ENCODE measurements around the gene WDR45B. TPM values are rescaled to one million over a fixed set of nuclear protein-coding genes. Genes with fewer than 3 reads are reported as not detected.

WDR45B gene
- total RNA-seq: 41.4 TPM
- long read RNA-seq, transcript WDR45B-201 (10 exons, 2,587 nt): major isoform, 26 of 36 reads
- long read RNA-seq, partial matches to known transcripts: 2 of 36 reads
- long read RNA-seq, other reads (novel, unspliced or antisense): 7 of 36 reads

DNA sequence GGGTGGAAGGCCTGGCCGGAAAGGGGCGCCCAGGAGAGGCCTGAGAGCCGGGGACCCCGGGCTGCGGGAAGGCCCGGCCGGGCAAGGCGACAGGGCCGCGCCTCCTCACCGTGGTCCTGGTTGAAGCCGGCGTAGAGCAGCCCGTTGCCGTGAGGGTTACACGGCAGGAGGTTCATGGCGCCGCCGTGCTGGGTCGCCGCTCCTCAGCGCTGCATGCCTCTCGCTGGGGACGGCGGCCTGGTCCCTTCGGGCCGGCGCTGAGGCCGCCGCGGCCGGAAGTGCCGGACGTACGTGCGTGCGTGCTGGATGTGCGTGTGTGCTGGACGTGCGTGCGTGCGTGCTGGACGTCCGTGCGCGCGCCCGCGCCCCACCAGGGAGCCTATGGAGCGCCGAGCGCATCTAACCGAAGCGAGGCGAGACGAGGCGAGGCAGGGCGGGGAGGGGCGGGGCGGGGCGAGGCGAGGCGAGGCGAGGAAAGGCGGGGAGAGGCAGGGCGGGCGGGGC, at the start of gene WDR45B:
Gene WDR45B (minus strand): TSS at position 280 of the 504 bp plus-strand sequence. CDS start 104 bp downstream, at position 176.
- Histone ChIP-seq H3K4me1 (peaks cover 30% of the 10 kb centered on the region), H3K27ac (replicated peaks) (peak within 1 kb of the TSS; percentile 94), H3K9me3 (replicated peaks) (no peaks in the 10 kb centered on the region), H3K36me3 (peaks cover 13% of the 10 kb centered on the region), H3K27me3 (ENCODE audit: low read depth) (no peaks in the 10 kb centered on the region), H3K4me3 (peak within 1 kb of the TSS; percentile 95)
- DNase-seq: peak; percentile 96
- intact Hi-C loops (cut with micrococcal nuclease): no loop called here
- TF ChIP-seq, protein P1, sequence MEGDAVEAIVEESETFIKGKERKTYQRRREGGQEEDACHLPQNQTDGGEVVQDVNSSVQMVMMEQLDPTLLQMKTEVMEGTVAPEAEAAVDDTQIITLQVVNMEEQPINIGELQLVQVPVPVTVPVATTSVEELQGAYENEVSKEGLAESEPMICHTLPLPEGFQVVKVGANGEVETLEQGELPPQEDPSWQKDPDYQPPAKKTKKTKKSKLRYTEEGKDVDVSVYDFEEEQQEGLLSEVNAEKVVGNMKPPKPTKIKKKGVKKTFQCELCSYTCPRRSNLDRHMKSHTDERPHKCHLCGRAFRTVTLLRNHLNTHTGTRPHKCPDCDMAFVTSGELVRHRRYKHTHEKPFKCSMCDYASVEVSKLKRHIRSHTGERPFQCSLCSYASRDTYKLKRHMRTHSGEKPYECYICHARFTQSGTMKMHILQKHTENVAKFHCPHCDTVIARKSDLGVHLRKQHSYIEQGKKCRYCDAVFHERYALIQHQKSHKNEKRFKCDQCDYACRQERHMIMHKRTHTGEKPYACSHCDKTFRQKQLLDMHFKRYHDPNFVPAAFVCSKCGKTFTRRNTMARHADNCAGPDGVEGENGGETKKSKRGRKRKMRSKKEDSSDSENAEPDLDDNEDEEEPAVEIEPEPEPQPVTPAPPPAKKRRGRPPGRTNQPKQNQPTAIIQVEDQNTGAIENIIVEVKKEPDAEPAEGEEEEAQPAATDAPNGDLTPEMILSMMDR (IDR thresholded peaks at IDR 0.05; ENCODE audit: borderline replicate concordance): no peak

DNA sequence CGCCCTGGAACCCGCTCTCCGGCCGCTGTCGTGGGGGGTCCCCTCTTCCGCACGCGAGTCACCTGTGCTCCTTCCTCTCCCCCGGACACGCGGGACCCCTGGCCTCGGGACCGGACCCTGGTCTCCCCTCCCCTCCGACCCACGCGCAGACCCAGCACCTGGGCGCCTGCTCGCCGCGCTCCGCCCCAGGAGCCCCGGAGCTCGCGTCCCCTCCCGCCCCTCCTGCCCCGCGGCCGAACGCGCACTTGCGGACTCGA, 49.5 kb upstream of the WDR45B start:
- peak overlapping the region; percentile 96 for H3K4me3 ChIP-seq
- peak overlapping the region; percentile 85 for H3K27ac ChIP-seq (replicated peaks)
- peaks cover 5% of the 10 kb centered on the region for H3K36me3 ChIP-seq
- TF ChIP-seq, protein P1 (IDR thresholded peaks at IDR 0.05; ENCODE audit: borderline replicate concordance): no peak
- H3K27me3 ChIP-seq (ENCODE audit: low read depth): no peaks in the 10 kb centered on the region
- H3K9me3 ChIP-seq (replicated peaks): peaks cover 18% of the 10 kb centered on the region
- DNase-seq: no peak
- peaks cover 27% of the 10 kb centered on the region for H3K4me1 ChIP-seq
- intact Hi-C loops (cut with micrococcal nuclease): no loop called here

DNA sequence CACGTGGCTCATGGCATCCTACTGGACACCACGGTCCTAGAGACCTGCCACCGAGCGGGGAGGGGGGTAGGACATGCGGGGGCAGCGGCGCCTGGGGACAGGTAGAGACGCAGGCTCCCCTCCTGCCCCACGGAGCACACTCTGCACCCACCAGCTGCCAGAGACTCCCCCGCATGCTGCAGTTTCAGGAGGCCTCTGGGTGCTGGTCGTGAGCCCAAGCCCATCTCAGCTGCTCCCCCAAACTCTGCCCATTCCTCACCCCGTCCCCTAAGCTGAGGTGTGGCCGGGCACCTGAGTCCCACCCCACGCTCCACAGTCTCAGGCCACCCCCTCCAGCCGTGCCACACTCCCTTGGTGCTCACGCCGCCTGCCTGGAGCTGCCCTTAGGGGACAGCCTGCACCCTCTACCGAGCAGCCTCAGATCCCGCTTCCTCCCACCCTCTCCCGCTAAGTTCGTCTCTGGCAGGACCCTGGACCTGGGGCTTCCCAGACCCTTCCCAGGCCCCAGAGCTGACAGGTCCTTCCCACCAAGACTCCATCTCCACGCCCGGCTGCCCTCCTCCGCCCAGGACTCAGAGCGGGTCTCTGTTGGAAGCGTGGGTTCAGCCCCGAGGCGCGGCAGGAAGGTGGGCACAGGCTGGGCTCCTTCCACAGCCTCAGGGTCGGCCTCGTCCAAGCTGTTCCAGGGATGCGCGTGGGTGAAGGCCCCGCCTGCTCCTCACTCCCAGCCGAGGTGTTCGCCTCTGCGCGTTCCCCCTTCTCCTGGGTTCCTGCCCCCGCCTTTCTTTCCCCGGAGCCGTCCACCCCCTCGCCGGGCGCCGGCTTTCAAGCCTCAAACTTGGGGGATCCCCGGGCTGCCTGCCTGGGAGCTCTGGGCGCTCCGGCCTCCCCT, 48.9 kb upstream of the WDR45B start:
- peak overlapping the region; percentile 96 for H3K4me3 ChIP-seq
- H3K27me3 ChIP-seq (ENCODE audit: low read depth): no peaks in the 10 kb centered on the region
- TF ChIP-seq, protein P1 (IDR thresholded peaks at IDR 0.05; ENCODE audit: borderline replicate concordance): no peak
- H3K36me3 ChIP-seq: peaks cover 5% of the 10 kb centered on the region
- DNase-seq: no peak
- H3K27ac ChIP-seq (replicated peaks): no peak overlapping the region
- peaks cover 27% of the 10 kb centered on the region for H3K4me1 ChIP-seq
- peaks cover 18% of the 10 kb centered on the region for H3K9me3 ChIP-seq (replicated peaks)
- intact Hi-C loops (cut with micrococcal nuclease): no loop called here

DNA sequence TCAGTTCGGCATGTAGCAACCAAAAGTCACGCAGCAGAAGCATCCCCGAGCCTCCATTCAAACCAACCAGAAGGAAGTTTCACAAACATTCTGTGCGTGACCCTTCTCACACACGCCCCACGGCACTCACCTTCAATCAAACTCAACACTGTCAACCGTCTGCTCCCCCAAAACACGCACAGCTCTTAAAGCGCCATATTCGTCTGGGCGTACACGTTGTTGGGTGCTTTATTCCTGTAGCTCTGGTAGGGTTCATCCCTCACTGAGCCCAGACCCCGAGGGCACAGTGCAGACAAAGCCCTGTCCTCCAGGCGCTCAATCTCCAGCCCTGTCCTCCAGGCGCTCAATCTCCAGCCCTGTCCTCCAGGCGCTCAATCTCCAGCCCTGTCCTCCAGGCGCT, 48.0 kb upstream of the WDR45B start:
- H3K4me1 ChIP-seq: peaks cover 27% of the 10 kb centered on the region
- H3K27ac ChIP-seq (replicated peaks): no peak overlapping the region
- no peak overlapping the region for H3K4me3 ChIP-seq
- H3K9me3 ChIP-seq (replicated peaks): peaks cover 18% of the 10 kb centered on the region
- DNase-seq: no peak
- peaks cover 5% of the 10 kb centered on the region for H3K36me3 ChIP-seq
- TF ChIP-seq, protein P1 (IDR thresholded peaks at IDR 0.05; ENCODE audit: borderline replicate concordance): no peak
- H3K27me3 ChIP-seq (ENCODE audit: low read depth): no peaks in the 10 kb centered on the region
- intact Hi-C loops (cut with micrococcal nuclease): no loop called here

DNA sequence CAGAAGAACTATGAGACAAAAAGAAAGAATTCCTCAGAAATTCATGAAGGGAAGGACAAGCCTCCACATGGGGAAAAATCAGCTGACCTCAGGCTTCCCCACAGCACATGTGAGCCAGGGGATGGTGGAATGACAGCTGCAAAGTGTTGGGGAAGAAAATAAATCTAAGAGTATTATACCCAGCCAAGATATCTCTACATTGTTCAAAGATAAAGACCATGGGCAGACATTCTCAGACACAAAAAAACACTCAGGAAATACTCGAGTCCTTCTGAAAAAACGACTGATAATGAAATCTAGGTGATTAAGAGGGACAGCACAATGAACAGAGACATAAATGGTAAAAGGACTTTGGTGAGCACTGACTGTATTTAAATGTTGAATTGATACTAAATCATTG, 46.4 kb upstream of the WDR45B start:
- Histone ChIP-seq H3K4me1 (peaks cover 27% of the 10 kb centered on the region), H3K27me3 (ENCODE audit: low read depth) (no peaks in the 10 kb centered on the region), H3K36me3 (peaks cover 5% of the 10 kb centered on the region), H3K9me3 (replicated peaks) (peaks cover 18% of the 10 kb centered on the region), H3K27ac (replicated peaks) (no peak overlapping the region), H3K4me3 (no peak overlapping the region)
- no peak for DNase-seq
- TF ChIP-seq, protein P1 (IDR thresholded peaks at IDR 0.05; ENCODE audit: borderline replicate concordance): no peak
- intact Hi-C loops (cut with micrococcal nuclease): no loop called here
